Naive thymus-derived CD4-positive, alpha-beta T cell (primary cell): Measurements from ENCODE around the gene RTP2. TPM values are rescaled to one million over a fixed set of nuclear protein-coding genes. Genes with fewer than 3 reads are reported as not detected.
A peak's percentile ranks its signal among the peaks of the same experiment; 100 is the strongest.

Experiments
- ATAC-seq: fragments of 150-1000 bp; cut with Tn5 transposase; 2 replicates; pipeline ENCODE4 v1.10.0; 2021; ENCODE audit warnings: mild to moderate bottlenecking, moderate library complexity
- CTCF ChIA-PET: fragments of 350-600 bp; sonication (Branson Sonifier 250); formaldehyde crosslinking; loops from one replicate; lab custom pipeline; 2021; ENCODE audit warnings: antibody characterized with exemption; lab: Charles Lee
- POLR2A ChIA-PET: fragments of 350-600 bp; sonication (Branson Sonifier 250); formaldehyde crosslinking; loops from one replicate; lab custom pipeline; 2021; ENCODE audit warnings: antibody characterized with exemption, inconsistent platforms; lab: Charles Lee
- DNase-seq, 9 donors: peaks; one replicate each; pipeline versions ENCODE4 v3.0.0 to v3.0.0-alpha.2; 2020 to 2022; ENCODE audit warnings: mixed read lengths in 1 of 9
- H3K27ac ChIP-seq: one replicate; pipeline ENCODE4 v1.7.0; 2013; ENCODE audit warnings: mild to moderate bottlenecking, low read depth, low read length, moderate library complexity
- H3K27me3 ChIP-seq, 2 donors: one replicate each; pipeline ENCODE4 v1.7.0; 2013; ENCODE audit warnings: low read length in 2 of 2, mild to moderate bottlenecking in 2 of 2, moderate library complexity in 2 of 2; ENCODE audit not compliant: control insufficient read depth in 2 of 2, insufficient read depth in 2 of 2
- H3K36me3 ChIP-seq, 3 experiments: 1 replicate in 2 of 3; 2 replicates in 1 of 3; pipeline ENCODE4 v1.7.0; 2013; ENCODE audit warnings: low read length in 3 of 3, mild to moderate bottlenecking in 3 of 3, moderate library complexity in 1 of 3; ENCODE audit not compliant: insufficient read depth in 3 of 3, control insufficient read depth in 2 of 3
- H3K4me1 ChIP-seq, 2 donors: one replicate each; pipeline ENCODE4 v1.7.0; 2013; ENCODE audit warnings: low read length in 2 of 2, mild to moderate bottlenecking in 2 of 2, moderate library complexity in 1 of 2; ENCODE audit not compliant: control insufficient read depth in 2 of 2, insufficient read depth in 2 of 2
- H3K4me3 ChIP-seq: 2 replicates; pipeline ENCODE4 v1.7.0; 2013; ENCODE audit warnings: mild to moderate bottlenecking, low read length
- H3K9me3 ChIP-seq, 3 experiments: 1 replicate in 2 of 3; 2 replicates in 1 of 3; pipeline ENCODE4 v1.7.0; 2013; ENCODE audit warnings: low read length in 3 of 3; ENCODE audit not compliant: control insufficient read depth in 2 of 3
- H3K27ac Mint-ChIP-seq, 9 donors: one replicate each; pipeline ENCODE4 v1.8.0; 2020 to 2022; ENCODE audit warnings: mixed read lengths in 9 of 9, mild to moderate bottlenecking in 8 of 9, moderate library complexity in 5 of 9, inconsistent platforms in 2 of 9
- H3K27me3 Mint-ChIP-seq, 5 donors: one replicate each; pipeline ENCODE4 v1.8.0; 2021 to 2022; ENCODE audit warnings: mixed read lengths in 5 of 5, mild to moderate bottlenecking in 1 of 5
- H3K36me3 Mint-ChIP-seq, 5 donors: one replicate each; pipeline ENCODE4 v1.8.0; 2020 to 2022; ENCODE audit warnings: mixed read lengths in 5 of 5, mild to moderate bottlenecking in 3 of 5, inconsistent platforms in 1 of 5
- H3K4me1 Mint-ChIP-seq, 7 donors: one replicate each; pipeline ENCODE4 v1.8.0; 2020 to 2022; ENCODE audit warnings: mixed read lengths in 7 of 7, mild to moderate bottlenecking in 3 of 7, inconsistent platforms in 1 of 7
- H3K4me3 Mint-ChIP-seq, 10 donors: one replicate each; pipeline ENCODE4 v1.8.0; 2020 to 2022; ENCODE audit warnings: mild to moderate bottlenecking in 10 of 10, mixed read lengths in 10 of 10, moderate library complexity in 6 of 10, inconsistent platforms in 2 of 10
- H3K9me3 Mint-ChIP-seq, 11 donors: one replicate each; pipeline ENCODE4 v1.8.0; 2020 to 2022; ENCODE audit warnings: mixed read lengths in 11 of 11, mild to moderate bottlenecking in 4 of 11, inconsistent platforms in 1 of 11, moderate library complexity in 1 of 11
- intact Hi-C, 2 donors: fragments of 100-400 bp; cut with micrococcal nuclease; formaldehyde crosslinking; loops; one replicate each; pipeline ENCODE4 v1.15.1; 2023
- polyA plus RNA-seq, 2 donors: library from polyadenylated mRNA; unstranded; fragments of 300-500 nt; fragmentation: Illumina TruSeq; gene quantifications; one replicate each; pipeline ENCODE4 v1.2.3, GENCODE V29; 2021
- total RNA-seq, 6 experiments: library from RNA in 5 of 6; stranded (reverse) in 5 of 6; gene quantifications; 1 replicate in 5 of 6; 2 replicates in 1 of 6; pipeline ENCODE4 v1.2.3 and lab custom pipeline; 2021 to 2026

The RTP2 gene
- total and polyA plus RNA-seq, 7 experiments from 2014 or later: not detected

- peak; percentile 92 for ATAC-seq
- peaks cover 8 to 17% (median 13%) of the 10 kb centered on the region in 7 donors for H3K4me1 Mint-ChIP-seq
- H3K4me1 ChIP-seq: peaks cover 5 to 7% of the 10 kb centered on the region in 2 donors
- no peak overlapping the region for H3K4me3 Mint-ChIP-seq
- no peaks in the 10 kb centered on the region for H3K9me3 Mint-ChIP-seq
- no peaks in the 10 kb centered on the region for H3K36me3 Mint-ChIP-seq
- H3K27ac ChIP-seq: no peak overlapping the region
- ChIA-PET POLR2A (no interaction called here), CTCF (interaction anchor here (0.5 to 12.7 kb wide), 6 partner anchors 16 to 504 kb away, joined by 3 to 95 read pairs (median 4); no protein-coding TSS in a partner anchor)
- DNase-seq: peak; percentile 37 to 73 (median 67)
- intact Hi-C loops: loop anchor here (1.0 kb wide), 5 partner anchors 35 to 494 kb away; partner anchors contain the start of gene RTP4 (in 1 of the 2)
- no peaks in the 10 kb centered on the region for H3K27me3 ChIP-seq
- peaks cover 0 to 8% (median 0%) of the 10 kb centered on the region in 5 donors for H3K27me3 Mint-ChIP-seq
- no peak overlapping the region for H3K4me3 ChIP-seq
- no peaks in the 10 kb centered on the region for H3K9me3 ChIP-seq
- no peaks in the 10 kb centered on the region for H3K36me3 ChIP-seq
- H3K27ac Mint-ChIP-seq: peak overlapping the region in 1 of 9 donors; percentile 53
These were observed 12.1 kb upstream of the RTP2 start for GRCh38 chr3:187714404-187714979.

- POLR2A ChIA-PET: no interaction called here
- no peak overlapping the region for H3K4me3 ChIP-seq
These were observed 11.1 kb upstream of the RTP2 start for GRCh38 chr3:187713504-187713903.

GRCh38 chr3:187709155-187709554 is 6.8 kb upstream of the RTP2 start:
- H3K27me3 ChIP-seq: no peaks in the 10 kb centered on the region
- no peaks in the 10 kb centered on the region for H3K36me3 Mint-ChIP-seq
- peaks cover 0 to 9% (median 0%) of the 10 kb centered on the region in 5 donors for H3K27me3 Mint-ChIP-seq
- POLR2A ChIA-PET: no interaction called here
- H3K4me3 Mint-ChIP-seq: no peak overlapping the region
- CTCF ChIA-PET: interaction anchor here (0.6 to 12.7 kb wide), 3 partner anchors 30 to 1438 kb away, joined by 3 to 95 read pairs (median 3); no protein-coding TSS in a partner anchor
- H3K9me3 Mint-ChIP-seq: no peaks in the 10 kb centered on the region
- H3K4me1 ChIP-seq: peaks cover 5 to 6% of the 10 kb centered on the region in 2 donors
- no peaks in the 10 kb centered on the region for H3K36me3 ChIP-seq
- intact Hi-C loops: no loop called here
- ATAC-seq: no peak
- DNase-seq: no peak
- H3K27ac ChIP-seq: no peak overlapping the region
- no peak overlapping the region for H3K4me3 ChIP-seq
- H3K27ac Mint-ChIP-seq: no peak overlapping the region
- H3K4me1 Mint-ChIP-seq: peaks cover 3 to 12% (median 8%) of the 10 kb centered on the region in 7 donors
- no peaks in the 10 kb centered on the region for H3K9me3 ChIP-seq

More at GRCh38 chr3:187713504-187713903, 11.1 kb upstream of the RTP2 start:
- Mint-ChIP-seq H3K4me1 (peaks cover 8 to 17% (median 13%) of the 10 kb centered on the region in 7 donors), H3K36me3 (no peaks in the 10 kb centered on the region), H3K27ac (peak overlapping the region in 4 of 9 donors; percentile 7 to 57 (median 22)), H3K9me3 (no peaks in the 10 kb centered on the region), H3K27me3 (peaks cover 0 to 8% (median 0%) of the 10 kb centered on the region in 5 donors), H3K4me3 (peak overlapping the region in 1 of 10 donors; percentile 27)
- CTCF ChIA-PET: interaction anchor here (0.7 to 12.7 kb wide), 2 partner anchors 394 to 1065 kb away, joined by 3 to 95 read pairs; no protein-coding TSS in a partner anchor
- Histone ChIP-seq H3K27me3 (no peaks in the 10 kb centered on the region), H3K9me3 (no peaks in the 10 kb centered on the region), H3K27ac (no peak overlapping the region), H3K36me3 (no peaks in the 10 kb centered on the region), H3K4me1 (peaks cover 5 to 7% of the 10 kb centered on the region in 2 donors)
- ATAC-seq (peak; percentile 69), DNase-seq (peak in 7 of 9 donors; percentile 17 to 33 (median 28))
- intact Hi-C loops: no loop called here

- H3K4me1 ChIP-seq: peaks cover 1 to 3% of the 10 kb centered on the region in 2 donors
- H3K27me3 ChIP-seq: no peaks in the 10 kb centered on the region
- peaks cover 0 to 8% (median 4%) of the 10 kb centered on the region in 7 donors for H3K4me1 Mint-ChIP-seq
- intact Hi-C loops: no loop called here
- no peaks in the 10 kb centered on the region for H3K36me3 ChIP-seq
- CTCF ChIA-PET: interaction anchor here (0.6 to 12.7 kb wide), 4 partner anchors 29 to 1438 kb away, joined by 3 to 95 read pairs (median 3); no protein-coding TSS in a partner anchor
- no peak overlapping the region for H3K27ac ChIP-seq
- no peaks in the 10 kb centered on the region for H3K9me3 ChIP-seq
- POLR2A ChIA-PET: no interaction called here
- no peak for DNase-seq
- H3K36me3 Mint-ChIP-seq: no peaks in the 10 kb centered on the region
- no peaks in the 10 kb centered on the region for H3K9me3 Mint-ChIP-seq
- no peak overlapping the region for H3K27ac Mint-ChIP-seq
- no peak overlapping the region for H3K4me3 ChIP-seq
- ATAC-seq: no peak
- H3K27me3 Mint-ChIP-seq: peaks cover 0 to 9% (median 0%) of the 10 kb centered on the region in 5 donors
- H3K4me3 Mint-ChIP-seq: no peak overlapping the region
These were observed 6.3 kb upstream of the RTP2 start for GRCh38 chr3:187708696-187709095.

- DNase-seq (no peak), ATAC-seq (no peak)
- intact Hi-C loops: no loop called here
- no peaks in the 10 kb centered on the region for H3K4me1 ChIP-seq
- H3K36me3 ChIP-seq: no peaks in the 10 kb centered on the region
- CTCF ChIA-PET: no interaction called here
- no peaks in the 10 kb centered on the region for H3K27me3 ChIP-seq
- H3K9me3 ChIP-seq: no peaks in the 10 kb centered on the region
- H3K4me3 ChIP-seq: no peak overlapping the region
- no peaks in the 10 kb centered on the region for H3K36me3 Mint-ChIP-seq
- H3K27ac Mint-ChIP-seq: peak overlapping the region in 1 of 9 donors; percentile 54
- no peak overlapping the region for H3K4me3 Mint-ChIP-seq
- H3K9me3 Mint-ChIP-seq: no peaks in the 10 kb centered on the region
- POLR2A ChIA-PET: no interaction called here
- H3K27ac ChIP-seq: no peak overlapping the region
- H3K4me1 Mint-ChIP-seq: peaks cover 0 to 2% (median 0%) of the 10 kb centered on the region in 7 donors
- H3K27me3 Mint-ChIP-seq: peaks cover 0 to 9% (median 0%) of the 10 kb centered on the region in 5 donors
These were observed 4.6 kb upstream of the RTP2 start for GRCh38 chr3:187706971-187707370.

GRCh38 chr3:187705164-187705563 is 2.8 kb upstream of the RTP2 start:
- Histone ChIP-seq H3K27me3 (no peaks in the 10 kb centered on the region), H3K27ac (no peak overlapping the region), H3K36me3 (no peaks in the 10 kb centered on the region), H3K4me3 (no peak overlapping the region), H3K4me1 (no peaks in the 10 kb centered on the region), H3K9me3 (no peaks in the 10 kb centered on the region)
- peaks cover 0 to 11% (median 0%) of the 10 kb centered on the region in 5 donors for H3K27me3 Mint-ChIP-seq
- peaks cover 0 to 2% (median 0%) of the 10 kb centered on the region in 7 donors for H3K4me1 Mint-ChIP-seq
- no peak overlapping the region for H3K27ac Mint-ChIP-seq
- H3K9me3 Mint-ChIP-seq: no peaks in the 10 kb centered on the region
- intact Hi-C loops: no loop called here
- no peak for ATAC-seq
- POLR2A ChIA-PET: no interaction called here
- CTCF ChIA-PET: interaction anchor here (1.2 kb wide), 1 partner anchor 35 kb away, joined by 3 read pairs; no protein-coding TSS in a partner anchor
- H3K4me3 Mint-ChIP-seq: no peak overlapping the region
- no peaks in the 10 kb centered on the region for H3K36me3 Mint-ChIP-seq
- DNase-seq: no peak
